Gastrocnemius medialis (tissue), 4 donors: ENCODE data around the gene TEX11. TPM values are rescaled to one million over a fixed set of nuclear protein-coding genes. Genes with fewer than 3 reads are reported as not detected.

ENCODE experiments used
- ATAC-seq, 2 donors: fragments of 150-250 bp; one replicate each; pipeline ENCODE4 v1.9.1; 2016
- DNase-seq, 2 donors: peaks; one replicate each; pipeline ENCODE4 v3.0.0-alpha.2; 2019
- H3K27ac ChIP-seq, 4 donors: fragments of 200-600 bp; sonication (generic); 1 replicate in 1 of 4; 2 replicates in 3 of 4; pipeline ENCODE4 v1.5.1; 2016 to 2018; ENCODE audit warnings: mild to moderate bottlenecking in 2 of 4, moderate library complexity in 1 of 4
- H3K27me3 ChIP-seq, 3 donors: fragments of 200-600 bp; sonication (generic) in 2 of 3; 1 replicate in 1 of 3; 2 replicates in 2 of 3; pipeline versions ENCODE4 v1.5.1 to v1.6.0; 2016 to 2019; ENCODE audit warnings: mild to moderate bottlenecking in 1 of 3, moderate library complexity in 1 of 3
- H3K36me3 ChIP-seq, 2 donors: fragments of 200-600 bp; sonication (generic) in 1 of 2; one replicate each; pipeline ENCODE4 v1.5.1; 2017 to 2018
- H3K4me1 ChIP-seq, 2 donors: fragments of 200-600 bp; sonication (generic) in 1 of 2; one replicate each; pipeline ENCODE4 v1.5.1; 2016 to 2017; ENCODE audit warnings: mild to moderate bottlenecking in 2 of 2
- H3K4me3 ChIP-seq, 4 donors: fragments of 200-600 bp; sonication (generic) in 3 of 4; 1 replicate in 1 of 4; 2 replicates in 3 of 4; pipeline ENCODE4 v1.5.1; 2016 to 2019; ENCODE audit warnings: mild to moderate bottlenecking in 2 of 4
- H3K9me3 ChIP-seq, 3 donors: fragments of 200-600 bp; sonication (generic) in 2 of 3; 1 replicate in 1 of 3; 2 replicates in 2 of 3; pipeline ENCODE4 v1.5.1; 2016 to 2019
- CTCF ChIP-seq, 5 experiments: fragments of 450-650 bp in 3 of 5; fragments of 200-600 bp in 2 of 5; sonication (generic) in 2 of 5; IDR thresholded peaks in 4 of 5; conservative IDR thresholded peaks in 1 of 5; 1 replicate in 4 of 5; 2 replicates in 1 of 5; pipeline ENCODE4 v1.5.1; 2016 to 2019; ENCODE audit warnings: antibody characterized with exemption in 5 of 5, mild to moderate bottlenecking in 3 of 5, moderate library complexity in 3 of 5
- POLR2A ChIP-seq, 2 donors: fragments of 450-650 bp; IDR thresholded peaks; one replicate each; pipeline ENCODE4 v1.6.1; 2017; ENCODE audit warnings: antibody characterized with exemption in 2 of 2, mild to moderate bottlenecking in 2 of 2, moderate library complexity in 2 of 2
- in situ Hi-C, 4 donors: fragments of 200-750 bp; cut with MboI; loops; one replicate each; pipeline versions ENCODE4 v1.15.0 to v1.8.0; 2017; ENCODE audit warnings: low sequenced_read_pairs in 4 of 4
- intact Hi-C: fragments of 100-400 bp; cut with DNase I; formaldehyde crosslinking; loops from one replicate; pipeline ENCODE4 v1.15.1; 2023; ENCODE audit warnings: low total_unique reads
- total RNA-seq, 4 donors: library from RNA; depleted of rRNA; stranded (reverse); fragments of >200 nt; gene quantifications; one replicate each; pipeline versions ENCODE4 v1.1.0 to v1.2.3, GENCODE V29; 2016

The TEX11 gene
- total RNA-seq, 4 donors from 2014 or later, result not detected

GRCh38 chrX:70485466-70485865, 423.0 kb downstream of the TEX11 start:
- in situ Hi-C loops, result no loop called here
- H3K4me3 ChIP-seq, result no peak overlapping the region
- DNase-seq (no peak), ATAC-seq (no peak)
- no peaks in the 10 kb centered on the region for H3K36me3 ChIP-seq
- H3K4me1 ChIP-seq, result peaks cover 0 to 3% of the 10 kb centered on the region in 2 donors
- H3K9me3 ChIP-seq, result no peaks in the 10 kb centered on the region
- H3K27ac ChIP-seq, result no peak overlapping the region
- TF ChIP-seq POLR2A (IDR thresholded peaks at IDR 0.05) (no peak), CTCF (IDR thresholded peaks at IDR 0.05 in 4 of 5, conservative IDR thresholded peaks at IDR 0.05 in 1 of 5) (no peak)
- intact Hi-C loops, result no loop called here
- no peaks in the 10 kb centered on the region for H3K27me3 ChIP-seq

GRCh38 chrX:70482300-70482699, 426.2 kb downstream of the TEX11 start:
- in situ Hi-C loops, result no loop called here
- H3K27ac ChIP-seq, result no peak overlapping the region
- intact Hi-C loops, result no loop called here

GRCh38 chrX:70481471-70482270, 426.8 kb downstream of the TEX11 start:
- Histone ChIP-seq H3K9me3 (no peaks in the 10 kb centered on the region), H3K27ac (peak overlapping the region in 3 of 4 donors; percentile 31 to 59 (median 33)), H3K4me1 (peaks cover 0 to 12% of the 10 kb centered on the region in 2 donors), H3K4me3 (no peak overlapping the region), H3K36me3 (no peaks in the 10 kb centered on the region), H3K27me3 (no peaks in the 10 kb centered on the region)
- intact Hi-C loops, result no loop called here
- TF ChIP-seq CTCF (IDR thresholded peaks at IDR 0.05 in 4 of 5, conservative IDR thresholded peaks at IDR 0.05 in 1 of 5), result no peak
- TF ChIP-seq POLR2A (IDR thresholded peaks at IDR 0.05), result no peak
- DNase-seq (no peak), ATAC-seq (peak; percentile 36 to 55)
- in situ Hi-C loops, result no loop called here

More at GRCh38 chrX:70482300-70482699, 426.2 kb downstream of the TEX11 start:
- Histone ChIP-seq H3K36me3 (no peaks in the 10 kb centered on the region), H3K4me3 (no peak overlapping the region), H3K9me3 (no peaks in the 10 kb centered on the region), H3K27me3 (no peaks in the 10 kb centered on the region), H3K4me1 (peaks cover 0 to 12% of the 10 kb centered on the region in 2 donors)
- no peak for TF ChIP-seq CTCF (IDR thresholded peaks at IDR 0.05 in 4 of 5, conservative IDR thresholded peaks at IDR 0.05 in 1 of 5)
- no peak for DNase-seq
- no peak for ATAC-seq

GRCh38 chrX:70480660-70481018, 427.9 kb downstream of the TEX11 start:
- ATAC-seq (peak in 1 of 2 donors; percentile 61), DNase-seq (peak in 1 of 2 donors; percentile 11)
- H3K4me3 ChIP-seq, result peak overlapping the region in 1 of 4 donors; percentile 24
- no peaks in the 10 kb centered on the region for H3K9me3 ChIP-seq
- in situ Hi-C loops (no loop called here), intact Hi-C loops (no loop called here)
- H3K27me3 ChIP-seq, result no peaks in the 10 kb centered on the region
- TF ChIP-seq CTCF (IDR thresholded peaks at IDR 0.05 in 4 of 5, conservative IDR thresholded peaks at IDR 0.05 in 1 of 5) (no peak), POLR2A (IDR thresholded peaks at IDR 0.05) (no peak)
- H3K27ac ChIP-seq, result peak overlapping the region in 2 of 4 donors; percentile 33 to 59
- peaks cover 0 to 12% of the 10 kb centered on the region in 2 donors for H3K4me1 ChIP-seq
- no peaks in the 10 kb centered on the region for H3K36me3 ChIP-seq
